Measurements from ENCODE around the gene CREB3L2. TPM values are rescaled to one million over a fixed set of nuclear protein-coding genes. Genes with fewer than 3 reads are reported as not detected.

CREB3L2 gene
- total and polyA plus RNA-seq, 2 of the 8 experiments (the other 6 are each of a cell fraction or from before 2014, with no cell fraction given) = 14.4 to 48.3 TPM

DNA sequence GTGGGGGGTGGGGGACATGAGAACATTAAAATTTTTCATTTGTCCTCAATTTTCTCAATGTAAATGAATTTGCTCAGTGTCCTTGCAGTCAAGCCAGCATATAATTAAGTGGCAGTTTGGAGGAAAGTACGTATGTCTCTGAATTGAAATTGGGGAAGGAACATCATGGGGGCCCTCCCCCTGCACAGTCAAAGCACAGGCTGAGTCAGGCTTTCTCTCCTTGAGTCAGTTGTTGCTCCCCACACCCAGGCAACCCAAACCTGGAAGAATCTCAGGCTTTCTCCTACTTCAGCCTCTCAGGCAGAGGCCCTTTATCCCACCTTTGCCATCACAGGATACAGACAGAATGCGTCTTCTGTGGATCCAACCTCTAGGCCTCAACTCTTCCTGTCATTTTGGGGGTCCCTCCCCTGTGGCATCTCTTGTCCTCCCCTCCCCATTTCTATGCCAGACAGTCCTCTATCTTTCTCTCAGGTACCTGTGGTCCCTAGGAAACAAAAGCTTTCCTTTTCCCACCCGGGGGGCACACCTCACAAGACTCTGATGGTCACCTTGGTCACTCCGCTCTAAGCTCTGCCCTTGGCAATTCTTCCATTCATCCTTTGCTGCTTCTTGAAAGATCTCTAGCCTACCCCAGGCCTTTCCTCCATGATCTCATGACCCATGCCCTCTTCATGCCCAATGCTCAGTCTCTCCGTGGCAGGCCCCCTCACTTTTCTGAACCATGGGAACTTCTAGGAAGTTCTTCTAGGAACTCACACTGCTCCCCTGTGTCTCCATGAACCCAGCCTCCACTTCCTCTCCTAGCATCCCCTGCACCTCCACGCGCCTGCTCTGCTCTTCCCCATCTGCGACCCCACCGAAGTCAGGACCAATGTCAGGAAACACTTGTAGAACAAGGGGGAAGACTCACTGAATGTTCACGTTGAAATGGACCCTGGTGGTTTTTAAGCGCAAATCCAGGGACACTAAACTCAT is 40.4 kb downstream of the CREB3L2 start (continued):
- TF ChIP-seq EZH2 (IDR thresholded peaks at IDR 0.05; ENCODE audit: low read depth, low read length, severe bottlenecking) (no peak), BRCA1 (IDR thresholded peaks at IDR 0.05; ENCODE audit: low read depth, low read length) (no peak)
